Liver (tissue), 9 donors: ENCODE data around the gene BTN1A1. TPM values are rescaled to one million over a fixed set of nuclear protein-coding genes. Genes with fewer than 3 reads are reported as not detected.

ENCODE experiments used
- DNase-seq: peaks from one replicate; pipeline ENCODE4 v3.0.0-alpha.2; 2017; ENCODE audit warnings: low spot score
- H3K27ac ChIP-seq, 2 donors: one replicate each; pipeline ENCODE4 v1.7.0; 2013; ENCODE audit warnings: inconsistent platforms in 2 of 2, low read length in 2 of 2, control low read depth in 1 of 2, low read depth in 1 of 2, mild to moderate bottlenecking in 1 of 2
- H3K27me3 ChIP-seq, 4 donors: one replicate each; pipeline versions ENCODE4 v1.6.1 to v1.7.0; 2013; ENCODE audit warnings: low read length in 3 of 4, inconsistent platforms in 1 of 4, mild to moderate bottlenecking in 1 of 4, moderate library complexity in 1 of 4; ENCODE audit not compliant: control insufficient read depth in 4 of 4, insufficient read depth in 4 of 4
- H3K36me3 ChIP-seq, 4 donors: one replicate each; pipeline versions ENCODE4 v1.6.1 to v1.7.0; 2013; ENCODE audit warnings: low read length in 3 of 4, mild to moderate bottlenecking in 3 of 4, low read depth in 1 of 4, moderate library complexity in 1 of 4; ENCODE audit not compliant: control insufficient read depth in 4 of 4, insufficient read depth in 3 of 4
- H3K4me1 ChIP-seq, 4 donors: one replicate each; pipeline versions ENCODE4 v1.6.1 to v1.7.0; 2013; ENCODE audit warnings: low read length in 3 of 4, mild to moderate bottlenecking in 3 of 4, moderate library complexity in 1 of 4; ENCODE audit not compliant: control insufficient read depth in 4 of 4, insufficient read depth in 4 of 4
- H3K4me3 ChIP-seq, 3 donors: one replicate each; pipeline versions ENCODE4 v1.6.1 to v1.7.0; 2013; ENCODE audit warnings: low read length in 3 of 3, control low read depth in 1 of 3, low read depth in 1 of 3, mild to moderate bottlenecking in 1 of 3
- H3K9ac ChIP-seq, 2 donors: one replicate each; pipeline ENCODE4 v1.7.0; 2013; ENCODE audit warnings: low read length in 2 of 2, mild to moderate bottlenecking in 2 of 2, moderate library complexity in 2 of 2, control low read depth in 1 of 2, low read depth in 1 of 2
- H3K9me3 ChIP-seq, 4 donors: one replicate each; pipeline versions ENCODE4 v1.6.1 to v1.7.0; 2013; ENCODE audit warnings: low read length in 3 of 4; ENCODE audit not compliant: control insufficient read depth in 4 of 4
- ATF3 ChIP-seq: IDR thresholded peaks from 2 replicates; pipeline ENCODE4 v1.6.1; 2016; ENCODE audit warnings: antibody characterized with exemption
- CTCF ChIP-seq: fragments of 150-350 bp; IDR thresholded peaks from 2 replicates; pipeline ENCODE4 v1.5.1; 2017; ENCODE audit warnings: improper control_type of control experiment, low read depth, low read length; ENCODE audit not compliant: missing input control
- FOXA2 ChIP-seq: IDR thresholded peaks from 2 replicates; pipeline ENCODE4 v1.6.1; 2016; ENCODE audit warnings: antibody characterized with exemption
- HNF4G ChIP-seq: IDR thresholded peaks from 2 replicates; pipeline ENCODE4 v1.6.1; 2016; ENCODE audit warnings: antibody characterized with exemption
- JUND ChIP-seq, 2 donors: IDR thresholded peaks; 2 replicates each; pipeline ENCODE4 v1.6.1; 2016; ENCODE audit warnings: antibody characterized with exemption in 2 of 2
- MAX ChIP-seq: IDR thresholded peaks from 2 replicates; pipeline ENCODE4 v1.6.1; 2016; ENCODE audit warnings: antibody characterized with exemption
- NR2F2 ChIP-seq: IDR thresholded peaks from 2 replicates; pipeline ENCODE4 v1.6.1; 2016; ENCODE audit warnings: antibody characterized with exemption
- RAD21 ChIP-seq, 2 donors: IDR thresholded peaks; 2 replicates each; pipeline ENCODE4 v1.6.1; 2016; ENCODE audit warnings: antibody characterized with exemption in 2 of 2, mild to moderate bottlenecking in 2 of 2
- REST ChIP-seq: IDR thresholded peaks from 2 replicates; pipeline ENCODE4 v1.6.1; 2016; ENCODE audit warnings: antibody characterized with exemption, mild to moderate bottlenecking
- SP1 ChIP-seq: IDR thresholded peaks from 2 replicates; pipeline ENCODE4 v1.6.1; 2018; ENCODE audit warnings: antibody characterized with exemption, mild to moderate bottlenecking
- ZBTB33 ChIP-seq: IDR thresholded peaks from 2 replicates; pipeline ENCODE4 v1.6.1; 2016; ENCODE audit warnings: antibody characterized with exemption
- WGBS: extraction: QIAGEN DNeasy Blood & Tissue Kit; methylation state at CpG from one replicate; pipeline ENCODE4 v1.1.7; 2013; 5-methylcytosine and 5-hydroxymethylcytosine counted together
- polyA plus RNA-seq, 2 donors: library from polyadenylated mRNA; stranded (reverse) in 1 of 2; unstranded in 1 of 2; fragments of 200-250 nt in 1 of 2; fragments of >200 nt in 1 of 2; fragmentation: Nextera tagmentation in 1 of 2; extraction: Ambion mirVana in 1 of 2; gene quantifications; one replicate each; pipeline versions ENCODE4 v1.2.1 to v1.2.3, GENCODE V29; 2013 to 2015
- total RNA-seq, 2 donors: library from RNA; depleted of rRNA; stranded (reverse); fragments of >200 nt; gene quantifications; one replicate each; pipeline ENCODE4 v1.2.3, GENCODE V29; 2014
- donor health status: healthy.
- donor health status: healthy.
- donor health status: healthy.
- donor health status: healthy.
- donor health status: healthy.

BTN1A1 gene
- total and polyA plus RNA-seq, 4 donors, result 0.06 TPM; not detected in 3

GRCh38 chr6:26520237-26520849 lies 20.2 kb downstream of the BTN1A1 start (continued):
- TF ChIP-seq SP1, result no peak
- peak in 1 of 2 donors; percentile 13 for TF ChIP-seq RAD21 (IDR thresholded peaks at IDR 0.05)
- TF ChIP-seq NR2F2, result no peak
- no peak for TF ChIP-seq ZBTB33
- TF ChIP-seq FOXA2, result no peak

GRCh38 chr6:26520850-26521599 lies 20.9 kb downstream of the BTN1A1 start:
- H3K27ac ChIP-seq, result peak overlapping the region; percentile 82 to 86
- WGBS, result 1% methylated on average over 49 of the region's 49 CpGs
- no peaks in the 10 kb centered on the region for H3K36me3 ChIP-seq
- no peaks in the 10 kb centered on the region for H3K27me3 ChIP-seq
- H3K4me3 ChIP-seq, result peak overlapping the region; percentile 37 to 81 (median 49)
- H3K9ac ChIP-seq, result peak overlapping the region; percentile 60 to 78
- peaks cover 0 to 6% (median 1%) of the 10 kb centered on the region in 4 donors for H3K4me1 ChIP-seq
- TF ChIP-seq ATF3 (peak; percentile 99), NR2F2 (no peak), RAD21 (IDR thresholded peaks at IDR 0.05) (peak in 1 of 2 donors; percentile 6), HNF4G (no peak), FOXA2 (no peak), ZBTB33 (no peak), REST (no peak), JUND (IDR thresholded peaks at IDR 0.05) (no peak), CTCF (no peak), MAX (peak; percentile 20)
- peak; percentile 90 for DNase-seq
- no peaks in the 10 kb centered on the region for H3K9me3 ChIP-seq
